ENCODE data around the gene TRAFD1. TPM values are rescaled to one million over a fixed set of nuclear protein-coding genes. Genes with fewer than 3 reads are reported as not detected.

Gene TRAFD1
- total RNA-seq, 4 donors from 2014 or later = 8.9 to 17.7 (median 14.5) TPM

DNA sequence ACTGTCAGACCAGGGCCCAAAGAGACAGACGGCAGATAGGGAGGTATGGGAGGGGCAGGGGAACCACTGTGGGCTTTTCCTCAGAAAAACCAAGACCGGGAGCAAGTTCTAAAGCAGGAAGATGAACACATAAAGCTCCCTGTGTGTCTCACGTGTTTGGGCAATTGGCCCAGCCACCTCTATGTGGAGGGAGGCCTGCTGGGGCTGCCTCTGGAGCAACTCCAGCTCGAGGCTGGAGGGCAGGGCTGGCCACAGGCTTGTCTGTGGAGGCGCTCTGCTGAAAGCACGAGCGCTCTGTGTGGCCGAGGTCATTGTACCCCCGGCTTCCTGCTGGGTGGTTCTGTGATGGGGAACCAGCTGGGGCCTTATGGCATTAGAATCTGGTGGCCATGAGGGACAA, 36.4 kb downstream of the TRAFD1 start:
- no peak for ATAC-seq
- in situ Hi-C loops (cut with MboI; ENCODE audit: low sequenced_read_pairs in 4 of 4) (no loop called here), intact Hi-C loops (cut with DNase I; ENCODE audit: low total_unique reads) (no loop called here)
- Histone ChIP-seq H3K4me3 (no peak overlapping the region), H3K36me3 (peaks cover 0 to 63% of the 10 kb centered on the region in 2 donors), H3K27me3 (no peaks in the 10 kb centered on the region), H3K9me3 (no peaks in the 10 kb centered on the region), H3K4me1 (no peaks in the 10 kb centered on the region), H3K27ac (no peak overlapping the region)
- TF ChIP-seq POLR2A (IDR thresholded peaks at IDR 0.05) = no peak
- TF ChIP-seq, protein P1, sequence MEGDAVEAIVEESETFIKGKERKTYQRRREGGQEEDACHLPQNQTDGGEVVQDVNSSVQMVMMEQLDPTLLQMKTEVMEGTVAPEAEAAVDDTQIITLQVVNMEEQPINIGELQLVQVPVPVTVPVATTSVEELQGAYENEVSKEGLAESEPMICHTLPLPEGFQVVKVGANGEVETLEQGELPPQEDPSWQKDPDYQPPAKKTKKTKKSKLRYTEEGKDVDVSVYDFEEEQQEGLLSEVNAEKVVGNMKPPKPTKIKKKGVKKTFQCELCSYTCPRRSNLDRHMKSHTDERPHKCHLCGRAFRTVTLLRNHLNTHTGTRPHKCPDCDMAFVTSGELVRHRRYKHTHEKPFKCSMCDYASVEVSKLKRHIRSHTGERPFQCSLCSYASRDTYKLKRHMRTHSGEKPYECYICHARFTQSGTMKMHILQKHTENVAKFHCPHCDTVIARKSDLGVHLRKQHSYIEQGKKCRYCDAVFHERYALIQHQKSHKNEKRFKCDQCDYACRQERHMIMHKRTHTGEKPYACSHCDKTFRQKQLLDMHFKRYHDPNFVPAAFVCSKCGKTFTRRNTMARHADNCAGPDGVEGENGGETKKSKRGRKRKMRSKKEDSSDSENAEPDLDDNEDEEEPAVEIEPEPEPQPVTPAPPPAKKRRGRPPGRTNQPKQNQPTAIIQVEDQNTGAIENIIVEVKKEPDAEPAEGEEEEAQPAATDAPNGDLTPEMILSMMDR (IDR thresholded peaks at IDR 0.05 in 4 of 5, conservative IDR thresholded peaks at IDR 0.05 in 1 of 5) = no peak
- no peak for DNase-seq

DNA sequence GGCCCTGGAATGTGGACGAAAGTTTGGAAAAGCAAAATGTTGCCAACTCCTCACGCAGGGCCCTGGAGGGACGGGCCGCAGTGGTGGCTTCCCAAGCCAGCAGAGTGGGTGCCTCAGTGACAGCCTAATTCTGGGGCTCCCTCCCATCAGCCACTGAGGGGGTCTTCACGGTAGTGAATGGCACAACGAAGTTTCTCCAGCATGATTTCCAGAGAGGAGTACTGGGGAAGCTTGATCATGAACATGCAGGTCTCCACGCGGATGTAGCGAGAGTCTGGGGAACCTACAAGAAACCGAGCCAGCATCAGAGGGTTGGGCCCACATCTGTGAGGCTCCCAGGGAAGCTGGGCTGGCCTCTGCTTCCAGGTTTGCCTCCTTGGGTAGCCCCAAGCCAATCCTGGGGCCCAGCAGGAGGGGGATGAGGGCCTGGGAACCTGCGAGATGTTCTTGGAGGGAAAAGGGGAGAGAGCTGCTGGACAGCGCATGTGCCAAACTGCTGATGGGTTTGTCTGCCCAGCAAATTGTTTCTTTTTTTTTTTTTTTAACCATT, 37.0 kb downstream of the TRAFD1 start:
- in situ Hi-C loops (cut with MboI; ENCODE audit: low sequenced_read_pairs in 4 of 4) (no loop called here), intact Hi-C loops (cut with DNase I; ENCODE audit: low total_unique reads) (no loop called here)
- peaks cover 0 to 63% of the 10 kb centered on the region in 2 donors for H3K36me3 ChIP-seq
- no peak for TF ChIP-seq POLR2A (IDR thresholded peaks at IDR 0.05)
- H3K4me1 ChIP-seq = no peaks in the 10 kb centered on the region
- H3K9me3 ChIP-seq = no peaks in the 10 kb centered on the region
- H3K4me3 ChIP-seq = no peak overlapping the region
- no peaks in the 10 kb centered on the region for H3K27me3 ChIP-seq
- DNase-seq (no peak), ATAC-seq (no peak)
- no peak overlapping the region for H3K27ac ChIP-seq

DNA sequence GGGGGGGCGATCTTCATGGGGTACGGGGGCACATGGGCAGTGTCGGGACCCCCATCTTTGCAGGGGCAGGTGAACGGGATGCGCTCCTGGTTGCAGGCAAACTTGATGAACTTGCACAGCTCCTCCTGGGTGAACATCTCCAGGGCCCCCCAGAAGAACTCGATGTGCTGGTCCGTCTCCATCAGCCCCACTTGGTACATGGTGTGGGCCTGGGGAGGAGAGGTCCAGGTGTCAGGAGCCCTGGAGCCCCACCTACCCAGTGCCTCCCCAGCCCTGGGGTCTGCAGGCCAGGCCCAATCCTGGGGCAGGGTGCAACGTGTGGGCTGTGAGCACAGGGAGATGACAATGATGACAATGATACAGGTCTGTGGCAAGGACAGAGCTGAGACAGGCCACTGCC, 37.7 kb downstream of the TRAFD1 start:
- no peaks in the 10 kb centered on the region for H3K27me3 ChIP-seq
- peaks cover 0 to 62% of the 10 kb centered on the region in 2 donors for H3K36me3 ChIP-seq
- intact Hi-C loops (cut with DNase I; ENCODE audit: low total_unique reads) (no loop called here), in situ Hi-C loops (cut with MboI; ENCODE audit: low sequenced_read_pairs in 4 of 4) (no loop called here)
- H3K9me3 ChIP-seq = no peaks in the 10 kb centered on the region
- H3K4me1 ChIP-seq = no peaks in the 10 kb centered on the region
- no peak overlapping the region for H3K4me3 ChIP-seq
- TF ChIP-seq POLR2A (IDR thresholded peaks at IDR 0.05) = no peak
- no peak for DNase-seq
- no peak for ATAC-seq
- H3K27ac ChIP-seq = no peak overlapping the region

DNA sequence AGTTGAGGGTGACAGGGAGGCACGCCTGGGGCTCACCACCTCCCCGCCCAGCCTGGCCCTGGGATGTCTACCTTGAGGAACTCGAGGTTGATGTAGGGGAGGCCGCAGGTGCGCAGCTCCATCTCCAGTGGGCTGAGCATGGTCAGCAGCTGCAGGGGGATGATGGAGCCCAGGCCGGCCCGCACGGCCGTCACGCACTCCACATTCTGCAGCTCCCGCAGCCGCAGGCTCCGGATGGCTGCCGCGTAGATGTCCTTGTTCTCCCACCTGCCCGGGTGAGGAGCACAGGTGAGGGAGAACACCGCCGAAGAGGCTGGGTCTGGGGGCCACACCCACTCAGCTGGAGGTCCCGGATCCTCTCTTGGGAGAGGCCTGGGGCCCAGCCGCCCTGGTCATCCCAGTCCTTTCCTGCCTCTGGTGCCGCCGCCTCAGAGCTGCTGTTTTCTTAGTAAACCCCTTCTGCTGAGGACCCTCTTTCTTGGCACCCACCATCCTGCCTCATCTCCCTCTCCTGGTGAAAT, 38.2 kb downstream of the TRAFD1 start:
- peaks cover 0 to 60% of the 10 kb centered on the region in 2 donors for H3K36me3 ChIP-seq
- no peak for ATAC-seq

DNA sequence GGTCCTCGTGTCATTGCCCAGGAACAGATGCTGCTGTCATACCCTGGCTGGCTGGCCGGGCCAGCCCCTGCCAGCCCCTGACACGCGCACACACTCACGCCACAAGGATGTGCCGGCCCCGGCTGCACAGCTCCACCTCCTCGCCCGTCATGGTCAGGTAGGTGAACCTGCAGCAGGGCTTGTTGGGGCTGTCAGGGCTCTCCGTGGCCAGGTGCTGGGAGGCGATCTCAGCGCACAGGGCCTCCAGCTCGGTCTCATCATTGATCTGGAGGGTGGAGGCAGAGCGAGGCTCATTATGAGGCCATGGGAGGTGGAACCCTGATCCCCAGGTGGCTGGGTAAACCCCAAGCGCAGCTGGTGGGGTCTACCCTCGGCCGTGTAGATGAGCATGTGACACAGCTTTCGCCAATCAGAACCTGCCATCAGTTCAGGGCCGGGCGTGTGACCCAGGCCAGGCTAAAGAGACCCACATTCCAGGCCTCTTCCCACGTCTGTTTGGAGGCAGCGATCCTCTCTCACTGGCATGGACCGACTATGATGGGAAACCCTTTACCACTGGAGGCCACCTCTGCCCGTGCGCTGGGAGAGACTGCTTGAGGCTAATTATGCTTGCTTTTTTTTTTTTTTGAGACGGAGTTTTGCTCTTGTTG, 38.8 kb downstream of the TRAFD1 start:
- Histone ChIP-seq H3K4me3 (no peak overlapping the region), H3K36me3 (peaks cover 0 to 60% of the 10 kb centered on the region in 2 donors), H3K4me1 (no peaks in the 10 kb centered on the region), H3K9me3 (no peaks in the 10 kb centered on the region), H3K27ac (no peak overlapping the region), H3K27me3 (no peaks in the 10 kb centered on the region)
- ATAC-seq = no peak
- intact Hi-C loops (cut with DNase I; ENCODE audit: low total_unique reads) = no loop called here
- TF ChIP-seq, protein P1 (IDR thresholded peaks at IDR 0.05 in 4 of 5, conservative IDR thresholded peaks at IDR 0.05 in 1 of 5) = no peak
- no peak for TF ChIP-seq POLR2A (IDR thresholded peaks at IDR 0.05)
- in situ Hi-C loops (cut with MboI; ENCODE audit: low sequenced_read_pairs in 4 of 4) = no loop called here
- DNase-seq = no peak

More for the DNA sequence above, 38.2 kb downstream of the TRAFD1 start:
- H3K27ac ChIP-seq = no peak overlapping the region
- no peaks in the 10 kb centered on the region for H3K4me1 ChIP-seq
- TF ChIP-seq, protein P1 (IDR thresholded peaks at IDR 0.05 in 4 of 5, conservative IDR thresholded peaks at IDR 0.05 in 1 of 5) = no peak
- TF ChIP-seq POLR2A (IDR thresholded peaks at IDR 0.05) = no peak
- H3K9me3 ChIP-seq = no peaks in the 10 kb centered on the region
- no peak overlapping the region for H3K4me3 ChIP-seq
- intact Hi-C loops (cut with DNase I; ENCODE audit: low total_unique reads) (no loop called here), in situ Hi-C loops (cut with MboI; ENCODE audit: low sequenced_read_pairs in 4 of 4) (no loop called here)
- DNase-seq = no peak
- H3K27me3 ChIP-seq = no peaks in the 10 kb centered on the region
